ENCODE measurements around the gene CEP95.
"Not testable (repeated sequence)": the region's sequence is repeated elsewhere in the genome, so short reads cannot be mapped to it uniquely, and the experiment has no call there.

CEP95 gene

DNA sequence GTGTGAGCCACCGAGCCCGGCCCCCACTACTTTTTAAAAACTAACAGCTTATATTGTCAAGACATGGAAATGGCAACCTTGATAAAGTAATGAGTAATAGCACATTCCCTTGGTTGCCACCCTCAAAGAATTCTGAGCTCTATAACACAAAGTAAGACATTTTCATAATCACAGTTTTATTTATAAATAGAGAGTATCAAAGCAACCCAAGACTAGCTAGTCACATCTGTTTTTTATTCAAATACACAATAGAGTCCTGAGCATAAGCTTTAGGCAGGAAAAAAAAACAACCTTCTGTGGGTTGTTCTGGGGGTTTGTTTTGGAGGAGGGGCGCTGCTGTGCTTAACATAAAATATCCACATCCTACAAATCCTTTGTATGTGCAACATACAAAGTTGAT, 68.7 kb downstream of the CEP95 start:
- no peak for DNase-seq

DNA sequence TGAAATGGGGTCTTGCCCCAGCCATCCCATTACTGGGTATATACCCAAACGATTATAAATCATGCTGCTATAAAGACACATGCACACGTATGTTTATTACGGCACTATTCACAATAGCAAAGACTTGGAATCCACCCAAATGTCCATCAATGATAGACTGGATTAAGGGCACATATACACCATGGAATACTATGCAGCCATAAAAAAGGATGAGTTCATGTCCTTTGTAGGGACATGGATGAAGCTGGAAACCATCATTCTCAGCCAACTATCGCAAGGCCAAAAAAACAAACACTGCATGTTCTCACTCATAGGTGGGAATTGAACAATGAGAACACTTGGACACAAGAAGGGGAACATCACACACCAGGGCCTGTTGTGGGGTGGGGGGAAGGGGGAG, 70.2 kb downstream of the CEP95 start:
- DNase-seq: not testable (repeated sequence)

DNA sequence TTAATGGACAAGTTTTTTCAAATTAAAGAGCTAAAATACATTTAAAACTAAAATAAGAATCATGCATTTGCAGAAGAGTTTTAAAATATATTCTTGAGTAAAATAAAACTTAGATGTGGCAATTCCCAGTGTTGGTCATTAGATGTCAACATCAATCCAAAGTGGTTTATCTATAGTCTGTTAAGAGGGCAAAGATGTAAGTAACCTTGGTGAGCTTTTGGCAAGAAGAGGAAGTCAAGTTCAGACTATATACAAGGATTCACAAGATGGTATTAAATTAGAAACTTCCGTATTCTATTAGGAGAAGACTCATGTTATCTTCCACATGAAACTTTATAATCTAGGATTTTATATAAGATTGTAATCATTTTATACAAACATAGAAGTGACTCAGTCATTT, 73.1 kb downstream of the CEP95 start:
- DNase-seq: peak; percentile 61

DNA sequence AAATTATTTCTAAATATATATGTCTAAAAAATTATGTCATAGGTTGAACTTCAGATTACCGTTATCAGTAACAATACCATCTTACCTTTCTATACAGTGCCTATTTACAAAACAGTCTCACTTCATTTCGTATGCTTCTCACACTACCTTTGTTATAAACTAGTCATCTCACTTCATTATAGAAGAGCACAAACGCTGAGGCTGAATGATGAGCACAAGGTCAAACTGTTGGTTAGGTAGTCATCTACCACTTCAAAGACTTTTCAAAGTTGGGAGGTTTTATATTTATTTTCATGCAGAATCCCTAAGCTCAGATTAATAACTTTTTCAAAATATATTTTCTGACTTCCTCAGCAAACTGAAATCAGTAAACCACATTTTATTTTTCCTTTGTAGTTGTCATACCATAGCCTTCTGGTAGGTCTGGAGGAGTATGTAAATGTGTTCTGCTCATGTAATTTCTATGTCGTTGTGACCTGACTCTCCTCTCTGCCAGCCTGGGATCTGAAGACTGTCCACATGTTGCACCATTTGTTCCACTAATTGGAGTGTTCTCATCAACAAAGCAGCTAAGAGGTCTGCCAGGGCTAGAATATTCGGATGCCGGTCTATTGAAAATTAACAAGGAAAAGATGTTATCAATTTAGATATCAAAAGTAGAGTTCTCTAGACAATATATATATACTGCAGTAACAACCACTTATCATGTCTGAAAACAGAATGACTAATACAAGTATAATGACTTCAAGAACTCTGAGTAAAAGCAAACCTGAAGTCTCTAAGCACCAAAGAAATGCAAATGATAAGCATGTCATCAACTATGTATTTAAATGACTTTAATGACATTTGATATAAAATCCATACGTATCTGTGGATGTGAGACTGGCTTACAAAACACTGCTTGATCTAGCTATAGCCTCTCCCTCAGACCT, 73.9 kb downstream of the CEP95 start:
- no peak for DNase-seq

DNA sequence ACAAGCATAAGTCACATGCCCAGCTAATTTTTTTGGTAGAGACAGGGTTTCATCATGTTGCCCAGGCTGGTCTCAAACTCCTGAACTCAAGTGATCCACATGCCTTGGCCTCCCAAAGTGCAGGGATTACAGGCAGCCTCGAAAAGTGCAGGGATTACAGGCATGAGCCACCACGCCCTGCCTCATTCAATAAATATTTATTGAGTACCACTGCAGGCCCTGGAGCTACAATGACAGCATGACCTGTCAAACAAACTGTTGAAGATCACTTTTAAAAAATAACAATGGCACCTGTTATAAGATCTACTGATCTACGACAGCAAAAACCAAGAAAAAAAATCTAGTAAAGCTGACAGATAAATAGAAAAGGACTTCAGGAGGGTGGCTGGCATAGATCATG, 76.3 kb downstream of the CEP95 start:
- DNase-seq: no peak

DNA sequence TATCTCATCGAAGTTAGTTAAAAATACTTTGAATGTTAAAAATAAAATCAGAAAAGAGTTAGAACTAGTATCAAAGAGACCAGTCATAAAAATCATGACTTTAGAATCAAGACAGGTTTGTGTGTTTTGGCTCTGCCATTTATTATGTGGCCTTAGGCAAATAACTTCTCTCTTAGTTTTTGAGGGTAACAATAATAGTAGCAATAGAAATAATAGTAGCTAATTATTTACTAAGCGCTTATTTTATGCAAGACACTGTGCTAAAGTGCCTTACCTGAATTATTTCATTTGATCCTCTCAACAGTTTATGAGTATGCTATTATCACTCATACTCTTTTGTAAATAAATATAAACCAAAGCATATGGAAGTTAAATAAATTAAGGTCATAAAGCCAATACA, 78.4 kb downstream of the CEP95 start:
- no peak for DNase-seq

Data from hematopoietic multipotent progenitor cell treated with erythropoietin and hydrocortisone succinate and interleukin-3 and kit ligand, for 4 days (in vitro differentiated cells).